Endometrial microvascular endothelial cells (primary cell): ENCODE measurements around the gene NRP2. TPM values are rescaled to one million over a fixed set of nuclear protein-coding genes. Genes with fewer than 3 reads are reported as not detected.

Experiments
- in situ Hi-C: cut with HindIII; loops from 2 replicates; pipeline ENCODE4 v1.10.0; 2017; ENCODE audit warnings: low sequenced_read_pairs, low pct_unique_long_range_greater_than_20kb; ENCODE audit errors: inconsistent ontology term
- total RNA-seq: library from RNA; depleted of rRNA; stranded (reverse); fragments of >200 nt; gene quantifications from one replicate; pipeline ENCODE4 v1.2.3, GENCODE V29; 2015; ENCODE audit errors: inconsistent ontology term

The NRP2 gene
- total RNA-seq, 1 donor from 2014 or later, result 56.2 TPM

DNA sequence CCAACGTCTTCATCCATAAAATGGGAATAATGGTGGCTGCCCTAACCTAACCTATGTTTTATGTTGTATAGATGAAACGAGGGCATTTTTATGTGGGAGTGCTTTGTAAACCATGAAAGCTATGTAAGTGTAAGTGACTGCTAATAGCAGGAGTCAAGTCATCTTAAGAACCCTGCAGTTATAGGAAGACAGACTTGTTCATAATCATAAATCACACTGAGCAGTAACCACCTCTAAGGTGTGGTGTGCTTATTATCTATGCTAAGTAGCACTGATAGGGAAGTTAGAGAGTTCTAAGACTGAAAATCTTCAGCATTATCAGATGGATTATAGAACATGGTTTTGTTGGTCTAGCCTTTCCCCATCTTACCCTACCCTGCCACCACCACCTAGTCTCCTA lies 24.2 kb upstream of the NRP2 start:
- in situ Hi-C loops, result no loop called here

DNA sequence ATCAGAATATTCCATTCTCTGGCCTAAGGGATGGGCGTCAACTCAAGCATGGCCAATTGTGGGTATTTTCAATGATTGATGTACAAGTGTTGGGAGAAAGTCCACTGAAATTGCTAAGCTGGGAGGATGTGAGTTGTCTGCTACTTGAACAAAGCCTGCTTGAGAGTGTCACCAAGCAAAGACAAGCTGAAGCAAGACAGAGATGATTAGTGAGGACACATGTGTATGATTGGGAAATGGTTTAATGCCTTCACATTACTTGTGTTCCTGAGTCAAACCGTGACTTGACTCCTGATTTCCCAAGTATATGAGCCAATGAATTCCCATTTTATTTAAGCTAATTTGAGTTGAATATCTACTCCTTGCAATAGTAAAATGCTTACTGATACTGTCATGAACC lies 23.7 kb upstream of the NRP2 start:
- in situ Hi-C loops, result no loop called here

GRCh38 chr2:205659922-205660321 lies 22.4 kb upstream of the NRP2 start:
- in situ Hi-C loops, result no loop called here

GRCh38 chr2:205660521-205661124 lies 21.7 kb upstream of the NRP2 start:
- in situ Hi-C loops, result no loop called here

GRCh38 chr2:205661281-205661680 lies 21.0 kb upstream of the NRP2 start:
- in situ Hi-C loops, result no loop called here

DNA sequence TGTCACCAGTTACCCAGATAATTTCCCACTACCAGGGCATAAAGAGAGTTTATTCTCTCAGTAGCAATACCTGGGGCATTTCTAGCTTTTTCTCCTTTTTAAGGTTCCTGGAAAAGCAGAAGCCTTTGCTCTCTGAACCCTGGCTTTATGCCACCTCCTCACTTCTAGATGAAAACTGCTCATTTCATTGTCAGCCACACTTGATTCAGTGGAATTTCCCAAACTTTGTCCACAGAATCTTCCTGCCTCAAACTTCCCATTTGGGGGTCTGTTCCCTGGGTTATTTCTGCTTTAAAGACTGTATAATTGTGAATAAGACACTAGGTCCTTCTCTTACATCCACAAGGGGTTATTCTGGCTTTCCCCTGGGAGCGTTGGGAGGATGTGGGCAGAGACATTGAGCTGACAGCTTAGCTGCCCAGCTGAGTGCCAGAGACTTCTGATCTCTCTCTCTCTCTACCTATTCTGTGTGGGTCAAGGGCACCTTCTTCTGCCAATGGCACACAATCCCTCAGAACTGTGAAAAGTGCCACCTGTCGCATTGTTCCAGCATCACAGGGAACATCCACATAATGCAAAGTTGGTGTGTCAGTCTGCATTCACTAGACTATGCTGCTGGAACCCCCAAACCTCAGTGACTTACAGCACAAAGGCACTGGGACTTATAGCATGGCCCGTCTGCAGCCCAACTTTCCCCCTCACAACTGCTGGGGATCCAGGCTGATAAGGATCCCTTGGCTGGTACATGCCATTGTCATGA lies 19.9 kb upstream of the NRP2 start:
- in situ Hi-C loops, result no loop called here

GRCh38 chr2:205665791-205666190 lies 16.5 kb upstream of the NRP2 start:
- in situ Hi-C loops, result no loop called here

DNA sequence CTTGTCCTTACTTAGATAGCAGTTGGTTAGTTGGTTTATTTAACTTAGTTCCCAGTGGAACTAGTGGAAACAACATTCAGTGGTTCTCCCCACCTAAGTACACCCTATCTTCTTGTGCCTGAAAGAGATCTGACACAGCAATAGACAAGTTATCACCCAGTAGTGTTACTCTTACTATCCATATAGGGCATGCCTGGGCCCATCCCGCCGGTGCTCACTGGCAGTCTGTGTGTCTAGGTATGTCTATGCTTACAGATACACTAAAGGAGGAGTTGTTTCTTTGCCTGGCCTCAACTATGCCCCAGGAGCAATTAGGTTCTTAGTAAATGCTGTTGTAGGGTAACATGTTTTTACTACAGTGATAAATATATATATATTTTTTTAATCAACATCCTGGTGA lies 12.0 kb upstream of the NRP2 start:
- in situ Hi-C loops, result no loop called here

GRCh38 chr2:205673312-205673711 lies 9.0 kb upstream of the NRP2 start:
- in situ Hi-C loops, result no loop called here

DNA sequence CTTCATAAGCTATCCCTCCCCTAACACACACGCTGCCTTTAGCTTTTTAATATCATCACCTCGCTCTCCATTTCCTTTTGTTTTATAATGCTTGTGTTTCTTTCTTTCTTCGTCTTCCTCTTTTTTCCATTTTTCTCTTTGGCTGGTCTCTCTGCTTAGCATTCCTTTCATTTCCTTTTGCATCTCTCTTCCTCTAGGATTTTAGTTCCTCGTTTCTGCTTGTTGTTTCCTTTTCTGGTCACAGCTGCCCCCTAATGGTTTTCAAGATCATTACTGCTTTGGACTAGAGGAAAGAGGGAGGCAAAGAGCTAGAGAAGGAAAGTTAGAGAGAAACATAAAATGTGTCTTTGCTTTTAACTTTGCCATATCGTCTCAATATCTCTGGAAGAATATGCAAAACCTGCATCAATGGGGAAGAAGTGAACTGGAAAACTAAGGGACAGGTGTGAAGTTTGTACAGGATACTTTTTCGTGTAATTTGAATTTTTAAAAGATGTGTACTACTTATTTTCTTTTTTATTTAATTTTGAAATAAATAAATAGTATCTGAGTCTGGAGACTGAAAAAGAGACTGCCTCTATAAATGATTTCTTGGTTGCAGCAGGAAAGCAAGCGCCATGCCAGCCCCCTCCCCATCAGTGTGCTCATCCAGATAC lies 6.3 kb upstream of the NRP2 start:
- in situ Hi-C loops, result no loop called here

DNA sequence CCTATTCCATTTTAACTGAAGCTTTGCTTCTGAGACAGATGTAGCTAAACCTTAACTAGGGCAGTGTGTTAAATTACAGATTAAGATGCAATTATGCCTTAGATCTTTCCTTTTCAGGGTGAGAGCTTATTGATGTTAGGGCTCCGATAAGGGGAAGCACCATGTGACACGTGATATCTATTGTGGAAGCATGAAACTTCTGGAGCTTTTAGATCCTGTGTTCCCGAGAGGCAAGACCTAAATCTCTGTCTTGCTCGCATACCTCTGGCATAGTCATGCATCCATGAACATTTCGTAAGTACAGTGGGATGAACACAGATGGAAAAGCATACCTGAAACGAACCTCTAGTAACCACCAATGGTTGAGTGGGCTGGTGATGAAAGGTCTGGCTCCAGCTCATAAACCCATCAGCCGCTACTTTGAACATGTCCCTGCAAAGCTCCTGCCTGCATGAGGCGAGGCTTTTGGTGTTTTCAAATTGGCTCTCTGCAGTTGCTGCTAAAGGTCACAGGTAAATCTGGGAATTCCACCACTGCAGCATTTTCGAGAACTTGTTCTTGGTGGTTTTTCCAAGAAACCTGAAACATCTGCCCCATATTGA lies 3.7 kb upstream of the NRP2 start:
- in situ Hi-C loops, result no loop called here

DNA sequence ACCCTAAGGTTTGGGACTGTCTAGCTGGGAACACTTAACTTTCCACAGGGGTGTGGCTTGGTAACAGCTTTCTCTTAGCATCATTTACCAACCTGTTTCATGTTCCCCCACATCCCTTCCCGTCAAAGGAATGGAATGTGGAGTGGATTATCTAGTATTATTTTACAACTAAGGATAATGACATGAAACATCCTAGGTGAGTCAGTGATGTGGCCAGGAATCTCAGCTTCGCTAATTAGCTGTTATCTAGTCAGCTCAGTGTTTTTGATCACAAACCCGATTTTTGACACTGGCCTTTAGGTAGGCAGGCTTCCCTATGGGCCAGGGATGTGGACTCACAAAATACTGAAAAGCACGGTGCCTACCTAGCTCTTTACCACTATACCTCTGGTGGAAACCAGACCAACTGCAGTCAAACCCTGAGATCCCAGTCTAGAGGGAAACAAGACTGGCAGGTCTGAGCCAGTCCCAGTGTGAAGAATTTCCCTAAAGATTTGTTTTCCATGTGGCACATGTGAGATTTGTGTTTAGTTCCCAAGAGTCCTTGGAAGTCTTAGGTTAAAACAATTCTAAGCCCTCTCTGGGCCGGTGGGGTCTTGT lies 2.8 kb upstream of the NRP2 start:
- in situ Hi-C loops, result no loop called here

- in situ Hi-C loops, result no loop called here
Measured at GRCh38 chr2:205680067-205680466, 2.2 kb upstream of the NRP2 start.

- in situ Hi-C loops, result no loop called here
Measured at GRCh38 chr2:205680903-205681302, 1.4 kb upstream of the NRP2 start.

- in situ Hi-C loops, result no loop called here
Measured at GRCh38 chr2:205681401-205682238, 681 bp upstream of the NRP2 start.

DNA sequence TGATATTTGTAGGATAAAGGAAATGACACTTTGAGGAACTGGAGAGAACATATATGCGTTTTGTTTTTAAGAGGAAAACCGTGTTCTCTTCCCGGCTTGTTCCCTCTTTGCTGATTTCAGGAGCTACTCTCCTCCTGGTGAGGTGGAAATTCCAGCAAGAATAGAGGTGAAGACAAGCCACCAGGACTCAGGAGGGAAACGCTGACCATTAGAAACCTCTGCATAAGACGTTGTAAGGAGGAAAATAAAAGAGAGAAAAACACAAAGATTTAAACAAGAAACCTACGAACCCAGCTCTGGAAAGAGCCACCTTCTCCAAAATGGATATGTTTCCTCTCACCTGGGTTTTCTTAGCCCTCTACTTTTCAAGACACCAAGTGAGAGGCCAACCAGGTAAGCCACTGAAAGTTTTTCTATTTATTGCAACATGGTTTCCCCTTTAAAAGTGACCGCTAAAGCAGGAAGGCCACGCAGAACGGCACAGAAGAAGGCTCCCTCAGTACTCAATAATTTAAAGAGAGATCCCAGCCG lies 735 bp downstream of the NRP2 start:
- in situ Hi-C loops, result no loop called here

DNA sequence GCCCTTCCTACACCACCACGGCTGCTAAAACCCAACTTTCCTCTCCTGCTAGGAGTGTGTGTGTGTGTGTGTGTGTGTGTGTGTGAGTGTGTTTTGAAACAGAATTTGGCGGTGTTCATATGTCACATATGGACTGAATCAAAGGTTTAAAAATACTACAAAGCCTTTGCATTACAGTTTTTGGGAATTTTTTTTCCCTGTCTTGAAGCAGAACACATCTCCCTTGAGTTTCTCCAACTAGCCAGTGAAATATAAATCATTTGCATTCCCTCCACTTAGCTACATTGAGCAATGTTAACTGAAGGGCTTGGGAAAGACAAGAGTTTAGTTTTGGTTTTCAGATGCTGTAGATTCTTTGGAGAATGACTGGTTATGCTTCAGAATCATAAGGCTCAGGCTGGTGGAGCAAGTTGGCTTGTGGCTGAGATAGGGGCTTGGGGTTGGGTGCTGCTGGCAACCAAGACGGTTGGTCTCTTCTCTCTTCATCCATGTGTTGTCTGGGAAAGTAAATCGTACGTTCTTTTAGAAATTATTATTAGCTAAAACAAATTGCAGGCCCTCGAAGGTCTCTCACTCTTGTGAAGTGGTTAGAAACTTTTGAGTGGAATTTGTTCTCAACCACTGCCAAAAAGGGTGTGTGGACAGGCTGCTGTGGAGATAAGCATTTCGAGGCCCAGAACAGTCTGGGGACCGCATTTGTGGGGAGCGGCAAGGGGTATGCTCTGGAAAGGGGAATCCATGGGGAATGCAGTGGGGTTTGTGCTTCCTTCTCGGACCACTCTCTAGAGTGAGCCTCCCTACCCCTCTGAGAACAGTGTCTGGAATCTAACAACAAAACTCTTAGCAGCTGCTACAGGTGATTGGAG lies 1.4 kb downstream of the NRP2 start:
- in situ Hi-C loops, result no loop called here
